ENCODE data around the gene ZNF831. TPM values are rescaled to one million over a fixed set of nuclear protein-coding genes. Genes with fewer than 3 reads are reported as not detected.

ZNF831 gene
- total RNA-seq, 2 experiments from 2014 or later, result 7.0 to 8.6 TPM

- ATAC-seq (no peak), DNase-seq (no peak)
- H3K27ac Mint-ChIP-seq, result no peak overlapping the region
- H3K36me3 Mint-ChIP-seq (ENCODE audit: low read depth), result no peaks in the 10 kb centered on the region
- H3K4me3 Mint-ChIP-seq, result no peak overlapping the region
- H3K4me1 Mint-ChIP-seq, result peaks cover 17% of the 10 kb centered on the region
- H3K9me3 Mint-ChIP-seq (ENCODE audit: low read depth), result no peaks in the 10 kb centered on the region
- CTCF ChIA-PET, result interaction anchor here (0.9 kb wide), 1 partner anchor 407 kb away, joined by 3 read pairs; no protein-coding TSS in a partner anchor
- POLR2A ChIA-PET, result no interaction called here
- H3K27me3 Mint-ChIP-seq, result no peaks in the 10 kb centered on the region
- intact Hi-C loops (cut with DNase I, micrococcal nuclease), result no loop called here
These were observed 113.3 kb downstream of the ZNF831 start for GRCh38 chr20:59276938-59277337.

GRCh38 chr20:59284470-59284869 lies 120.8 kb downstream of the ZNF831 start:
- intact Hi-C loops (cut with DNase I, micrococcal nuclease), result loop anchor here in 1 of 2 experiments (10.0 kb wide), 1 partner anchor 60 kb away; no protein-coding TSS in a partner anchor
- no peak overlapping the region for H3K4me3 Mint-ChIP-seq
- no peak for DNase-seq
- no peak for ATAC-seq
- H3K27me3 Mint-ChIP-seq, result no peaks in the 10 kb centered on the region
- POLR2A ChIA-PET, result no interaction called here
- no peaks in the 10 kb centered on the region for H3K4me1 Mint-ChIP-seq
- CTCF ChIA-PET, result interaction anchor here (0.6 kb wide), 1 partner anchor 1751 kb away, joined by 3 read pairs; no protein-coding TSS in a partner anchor
- H3K27ac Mint-ChIP-seq, result no peak overlapping the region
- no peaks in the 10 kb centered on the region for H3K9me3 Mint-ChIP-seq (ENCODE audit: low read depth)
- H3K36me3 Mint-ChIP-seq (ENCODE audit: low read depth), result no peaks in the 10 kb centered on the region

GRCh38 chr20:59289994-59290393 lies 126.4 kb downstream of the ZNF831 start:
- H3K4me3 Mint-ChIP-seq, result no peak overlapping the region
- POLR2A ChIA-PET, result no interaction called here
- H3K27ac Mint-ChIP-seq, result no peak overlapping the region
- H3K9me3 Mint-ChIP-seq (ENCODE audit: low read depth), result no peaks in the 10 kb centered on the region
- no peaks in the 10 kb centered on the region for H3K4me1 Mint-ChIP-seq
- ATAC-seq, result no peak
- intact Hi-C loops (cut with DNase I, micrococcal nuclease), result loop anchor here in 1 of 2 experiments (10.0 kb wide), 1 partner anchor 55 kb away; no protein-coding TSS in a partner anchor
- no peak for DNase-seq
- H3K36me3 Mint-ChIP-seq (ENCODE audit: low read depth), result no peaks in the 10 kb centered on the region
- CTCF ChIA-PET, result interaction anchor here (1.2 kb wide), 1 partner anchor 74 kb away, joined by 3 read pairs; no protein-coding TSS in a partner anchor
- no peaks in the 10 kb centered on the region for H3K27me3 Mint-ChIP-seq

DNA sequence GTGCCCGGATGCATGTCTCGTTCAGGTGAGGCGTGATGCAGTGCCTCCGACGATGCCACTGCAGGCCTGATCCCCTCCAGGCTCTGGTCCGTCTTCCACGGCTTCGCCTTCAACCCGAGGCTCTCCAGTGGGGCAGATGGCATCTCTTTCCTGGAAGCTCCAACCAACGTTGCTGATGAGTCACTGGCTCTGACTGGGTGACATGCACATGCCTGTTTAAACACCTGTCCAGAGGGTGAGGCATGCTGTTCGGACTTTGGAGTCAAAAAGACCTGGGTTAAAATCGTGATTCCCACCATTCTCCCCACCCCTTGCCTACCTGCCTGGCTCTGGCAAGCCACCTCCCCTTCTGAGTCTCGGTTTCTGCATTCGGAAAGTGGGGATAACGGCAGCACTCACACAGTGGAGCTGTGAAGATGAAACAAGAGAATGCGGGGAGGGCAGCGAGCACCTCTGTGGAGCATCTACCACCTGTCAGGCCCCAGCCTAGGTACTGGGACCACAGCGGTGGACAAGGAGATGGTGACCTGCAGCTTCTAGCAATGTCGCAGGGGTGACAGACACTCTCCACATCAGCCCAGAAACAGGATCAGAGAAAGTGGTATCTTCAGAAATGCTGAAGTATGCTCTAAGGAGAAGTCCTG lies 128.2 kb downstream of the ZNF831 start:
- H3K36me3 Mint-ChIP-seq (ENCODE audit: low read depth), result no peaks in the 10 kb centered on the region
- H3K27ac Mint-ChIP-seq, result no peak overlapping the region
- ATAC-seq (no peak), DNase-seq (no peak)
- H3K4me3 Mint-ChIP-seq, result no peak overlapping the region
- no peaks in the 10 kb centered on the region for H3K4me1 Mint-ChIP-seq
- CTCF ChIA-PET, result no interaction called here
- intact Hi-C loops (cut with DNase I, micrococcal nuclease), result no loop called here
- peaks cover 5% of the 10 kb centered on the region for H3K27me3 Mint-ChIP-seq
- POLR2A ChIA-PET, result no interaction called here
- no peaks in the 10 kb centered on the region for H3K9me3 Mint-ChIP-seq (ENCODE audit: low read depth)

DNA sequence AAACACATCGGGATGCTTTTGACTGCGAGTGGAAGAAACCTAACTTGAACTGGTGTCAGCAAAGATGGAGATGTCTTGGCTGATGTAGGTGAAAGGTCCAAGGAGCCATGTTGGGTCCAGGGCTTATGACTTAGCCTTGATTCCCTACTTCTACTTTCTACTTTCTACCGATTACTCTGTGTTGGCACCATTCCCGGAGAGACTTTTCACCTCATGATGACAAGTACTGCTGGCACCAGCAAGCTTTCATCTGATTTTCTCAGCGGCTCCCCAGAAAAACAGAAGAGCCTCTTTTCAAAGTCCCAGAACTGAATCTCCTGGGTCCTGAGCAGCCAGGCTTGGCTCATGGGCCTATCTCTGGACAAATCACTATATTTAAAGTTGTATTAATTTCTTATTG lies 131.9 kb downstream of the ZNF831 start:
- POLR2A ChIA-PET, result no interaction called here
- no peak for DNase-seq

GRCh38 chr20:59297686-59298085 lies 134.1 kb downstream of the ZNF831 start:
- Mint-ChIP-seq H3K27me3 (peaks cover 31% of the 10 kb centered on the region), H3K4me1 (no peaks in the 10 kb centered on the region)
- POLR2A ChIA-PET, result no interaction called here

More for the DNA sequence above, 131.9 kb downstream of the ZNF831 start:
- ATAC-seq, result no peak
- no peaks in the 10 kb centered on the region for H3K4me1 Mint-ChIP-seq
- no peak overlapping the region for H3K27ac Mint-ChIP-seq
- H3K4me3 Mint-ChIP-seq, result no peak overlapping the region
- H3K36me3 Mint-ChIP-seq (ENCODE audit: low read depth), result no peaks in the 10 kb centered on the region
- H3K9me3 Mint-ChIP-seq (ENCODE audit: low read depth), result no peaks in the 10 kb centered on the region
- intact Hi-C loops (cut with DNase I, micrococcal nuclease), result no loop called here
- peaks cover 20% of the 10 kb centered on the region for H3K27me3 Mint-ChIP-seq
- CTCF ChIA-PET, result no interaction called here

GRCh38 chr20:59299945-59300332 lies 136.3 kb downstream of the ZNF831 start:
- Mint-ChIP-seq H3K27me3 (peaks cover 40% of the 10 kb centered on the region), H3K4me1 (peaks cover 6% of the 10 kb centered on the region), H3K9me3 (ENCODE audit: low read depth) (no peaks in the 10 kb centered on the region), H3K27ac (no peak overlapping the region), H3K4me3 (no peak overlapping the region), H3K36me3 (ENCODE audit: low read depth) (no peaks in the 10 kb centered on the region)
- ChIA-PET CTCF (interaction anchor here (1.1 kb wide), 1 partner anchor 18 kb away, joined by 3 read pairs; no protein-coding TSS in a partner anchor), POLR2A (no interaction called here)
- ATAC-seq (no peak), DNase-seq (no peak)
- intact Hi-C loops (cut with DNase I, micrococcal nuclease), result no loop called here

More at GRCh38 chr20:59297686-59298085, 134.1 kb downstream of the ZNF831 start:
- Mint-ChIP-seq H3K9me3 (ENCODE audit: low read depth) (no peaks in the 10 kb centered on the region), H3K4me3 (no peak overlapping the region), H3K27ac (no peak overlapping the region), H3K36me3 (ENCODE audit: low read depth) (no peaks in the 10 kb centered on the region)
- DNase-seq, result no peak
- intact Hi-C loops (cut with DNase I, micrococcal nuclease), result no loop called here
- ATAC-seq, result no peak
- CTCF ChIA-PET, result no interaction called here

GRCh38 chr20:59300333-59301081 lies 136.9 kb downstream of the ZNF831 start, which contains the start of gene EDN3:
Gene EDN3, plus strand, starts transcription at chr20:59300611. Its CDS starts 202 bp downstream, at chr20:59300813.
- Mint-ChIP-seq H3K36me3 (ENCODE audit: low read depth) (no peaks in the 10 kb centered on the region), H3K9me3 (ENCODE audit: low read depth) (no peaks in the 10 kb centered on the region), H3K4me1 (peaks cover 6% of the 10 kb centered on the region), H3K4me3 (no peak within 1 kb of the TSS), H3K27me3 (peaks cover 37% of the 10 kb centered on the region), H3K27ac (no peak within 1 kb of the TSS)
- intact Hi-C loops (cut with DNase I, micrococcal nuclease), result no loop called here
- ATAC-seq (no peak), DNase-seq (no peak)
- ChIA-PET CTCF (no interaction called here), POLR2A (interaction anchor here (0.6 kb wide), 1 partner anchor 465 kb away, joined by 3 read pairs; no protein-coding TSS in a partner anchor)

GRCh38 chr20:59301343-59302007 lies 137.9 kb downstream of the ZNF831 start:
- ATAC-seq (no peak), DNase-seq (no peak)
- Mint-ChIP-seq H3K4me1 (peaks cover 6% of the 10 kb centered on the region), H3K27me3 (peaks cover 37% of the 10 kb centered on the region), H3K36me3 (ENCODE audit: low read depth) (no peaks in the 10 kb centered on the region), H3K9me3 (ENCODE audit: low read depth) (no peaks in the 10 kb centered on the region), H3K4me3 (no peak overlapping the region), H3K27ac (no peak overlapping the region)
- intact Hi-C loops (cut with DNase I, micrococcal nuclease), result no loop called here
- CTCF ChIA-PET, result no interaction called here
- POLR2A ChIA-PET, result interaction anchor here (0.6 kb wide), 1 partner anchor 466 kb away, joined by 3 read pairs; no protein-coding TSS in a partner anchor

DNA sequence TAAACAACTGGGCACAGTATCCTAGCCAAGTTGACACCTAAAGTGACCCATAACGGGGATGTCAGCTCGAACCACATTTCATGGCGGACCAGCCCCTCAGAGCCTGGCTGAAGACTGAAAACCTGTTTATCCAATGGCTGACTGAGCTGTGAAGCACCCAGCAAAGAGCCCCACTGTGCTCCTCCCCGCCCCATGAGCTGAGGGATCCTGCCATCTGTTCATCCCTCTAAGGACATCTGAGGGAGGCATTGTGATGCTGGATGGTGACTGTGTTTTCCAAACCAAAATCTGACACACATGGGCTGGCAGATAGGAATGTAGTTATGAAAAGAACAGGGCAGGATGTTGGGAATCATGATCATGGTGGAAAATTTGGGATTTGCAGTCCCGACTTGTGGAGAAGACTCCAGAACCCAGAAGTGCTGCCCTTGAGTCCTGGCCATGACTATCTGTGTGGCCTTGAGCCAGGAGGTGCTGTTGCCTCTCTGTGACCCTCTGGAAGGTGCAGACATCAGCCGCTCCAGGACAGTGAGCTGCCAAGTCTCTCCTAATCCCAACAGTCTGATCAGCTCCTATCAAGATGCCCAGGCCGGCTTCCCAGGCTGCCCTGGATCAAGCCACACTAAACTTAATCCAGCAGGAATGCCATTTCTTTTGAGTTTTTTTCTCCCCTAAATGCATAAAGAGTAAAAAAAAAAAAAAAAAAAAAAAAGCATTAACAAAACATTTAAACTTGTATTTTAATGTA lies 142.5 kb downstream of the ZNF831 start:
- Mint-ChIP-seq H3K27me3 (peaks cover 18% of the 10 kb centered on the region), H3K4me1 (peaks cover 6% of the 10 kb centered on the region), H3K27ac (no peak overlapping the region), H3K4me3 (no peak overlapping the region), H3K9me3 (ENCODE audit: low read depth) (no peaks in the 10 kb centered on the region), H3K36me3 (ENCODE audit: low read depth) (no peaks in the 10 kb centered on the region)
- no peak for DNase-seq
- intact Hi-C loops (cut with DNase I, micrococcal nuclease), result no loop called here
- CTCF ChIA-PET, result interaction anchor here (0.6 kb wide), 1 partner anchor 14 kb away, joined by 3 read pairs; no protein-coding TSS in a partner anchor
- ATAC-seq, result no peak
- POLR2A ChIA-PET, result no interaction called here

DNA sequence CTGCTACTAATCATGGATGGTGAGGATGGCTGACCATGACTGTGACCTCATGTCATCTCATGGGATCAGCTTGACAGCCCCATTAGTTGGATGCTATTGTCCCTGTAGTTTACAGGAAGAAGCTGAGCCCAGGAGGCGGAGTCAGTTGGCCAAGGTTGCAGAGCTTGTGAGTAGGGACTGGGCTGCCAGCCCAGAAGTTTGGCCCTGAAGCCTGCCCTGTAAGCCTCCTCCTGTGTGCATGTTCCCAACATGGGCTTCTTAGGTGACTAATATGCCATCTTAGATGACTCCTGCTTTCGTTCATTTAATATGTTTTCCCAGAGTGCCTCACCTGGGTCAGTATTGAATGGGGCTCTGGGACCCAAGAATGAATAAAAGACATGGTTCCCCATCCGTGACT lies 143.6 kb downstream of the ZNF831 start:
- ATAC-seq, result peak; percentile 16
- H3K4me3 Mint-ChIP-seq, result no peak overlapping the region
- no peak overlapping the region for H3K27ac Mint-ChIP-seq
- H3K27me3 Mint-ChIP-seq, result peaks cover 12% of the 10 kb centered on the region
- no peaks in the 10 kb centered on the region for H3K36me3 Mint-ChIP-seq (ENCODE audit: low read depth)
- ChIA-PET CTCF (interaction anchor here (1.1 kb wide), 1 partner anchor 84 kb away, joined by 3 read pairs; no protein-coding TSS in a partner anchor), POLR2A (interaction anchor here (0.6 kb wide), 1 partner anchor 97 kb away, joined by 3 read pairs; no protein-coding TSS in a partner anchor)
- intact Hi-C loops (cut with DNase I, micrococcal nuclease), result no loop called here
- H3K9me3 Mint-ChIP-seq (ENCODE audit: low read depth), result no peaks in the 10 kb centered on the region
- no peak for DNase-seq
- H3K4me1 Mint-ChIP-seq, result peaks cover 6% of the 10 kb centered on the region
